HG03097 (cell line): ENCODE data around the gene PTTG2.
A peak's percentile ranks its signal among the peaks of the same experiment; 100 is the strongest.
"Not testable (repeated sequence)": the region's sequence is repeated elsewhere in the genome, so short reads cannot be mapped to it uniquely, and the experiment has no call there.

ENCODE experiments used
- ATAC-seq: cut with Tn5 transposase; IDR thresholded peaks from one replicate; pipeline ENCODE4 v1.9.1; 2021; ENCODE audit not compliant: unreplicated experiment, low FRiP score

PTTG2 gene

DNA sequence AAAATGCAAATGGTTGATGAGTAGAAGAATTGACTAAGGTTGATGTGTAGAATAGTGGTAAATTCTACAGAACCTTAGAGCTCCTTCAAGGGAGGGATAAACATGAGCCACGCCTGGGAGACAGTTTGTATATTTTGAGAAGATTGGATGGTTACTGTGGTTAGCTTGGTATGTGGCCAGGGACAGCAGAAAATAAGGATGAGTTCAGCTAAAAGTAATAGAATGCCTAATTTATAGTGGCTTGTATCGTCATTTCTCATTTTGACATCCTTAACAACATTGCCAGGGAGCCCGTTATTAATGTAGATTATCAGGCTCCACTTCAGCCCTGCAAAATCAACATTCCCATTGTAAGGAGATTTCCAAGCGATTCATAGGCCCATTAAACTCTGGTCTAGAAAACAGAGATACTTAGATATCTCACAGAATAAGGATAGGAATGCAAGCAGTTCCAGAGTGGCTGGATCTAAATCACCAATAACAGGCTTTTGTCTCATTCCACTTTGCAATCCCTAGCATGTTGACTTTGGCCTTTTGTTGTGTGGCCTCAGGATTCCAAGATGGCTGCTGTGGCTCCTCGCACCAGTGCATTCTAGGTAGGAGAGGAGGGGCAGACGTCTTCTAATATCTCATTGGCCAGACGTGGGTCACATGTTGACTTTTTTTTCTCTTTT is 6.4 kb upstream of the PTTG2 start:
- no peak for ATAC-seq

DNA sequence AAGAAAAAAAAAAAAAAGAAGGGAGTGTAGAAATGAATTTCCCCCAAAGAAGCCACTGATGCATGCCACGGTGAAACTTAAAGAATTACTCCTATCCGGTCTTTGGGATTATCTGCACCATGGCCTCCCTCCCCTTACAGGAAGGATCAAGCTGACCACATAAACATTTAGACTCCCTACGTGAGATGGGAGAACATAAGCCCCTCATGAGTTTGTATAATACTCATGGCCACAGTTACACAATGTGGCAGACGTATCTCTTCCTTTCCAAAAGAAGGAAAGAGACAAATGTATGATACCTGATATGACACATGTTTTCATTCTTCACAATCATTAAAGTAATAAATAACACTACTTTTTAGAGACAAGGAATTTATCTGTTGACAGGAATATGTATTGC is 3.3 kb upstream of the PTTG2 start:
- ATAC-seq, result no peak

DNA sequence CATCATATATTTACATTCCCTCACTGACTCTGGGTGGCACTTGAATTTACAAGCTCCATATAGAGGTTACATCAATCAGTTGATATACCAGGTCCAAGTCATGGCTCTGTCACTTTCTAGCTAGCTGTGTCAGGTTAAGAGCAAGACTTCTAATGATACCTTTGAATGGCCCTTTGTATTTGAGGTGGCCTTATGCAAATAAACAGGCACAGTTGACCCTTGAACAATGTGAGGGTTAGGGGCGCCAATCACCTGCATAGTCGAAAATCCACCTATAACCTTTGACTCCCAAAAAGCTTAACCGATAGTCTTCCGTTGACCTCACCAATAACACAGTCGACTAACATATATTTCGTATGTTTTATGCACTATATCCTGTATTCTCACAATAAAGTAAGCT is 1.3 kb upstream of the PTTG2 start:
- ATAC-seq, result no peak

DNA sequence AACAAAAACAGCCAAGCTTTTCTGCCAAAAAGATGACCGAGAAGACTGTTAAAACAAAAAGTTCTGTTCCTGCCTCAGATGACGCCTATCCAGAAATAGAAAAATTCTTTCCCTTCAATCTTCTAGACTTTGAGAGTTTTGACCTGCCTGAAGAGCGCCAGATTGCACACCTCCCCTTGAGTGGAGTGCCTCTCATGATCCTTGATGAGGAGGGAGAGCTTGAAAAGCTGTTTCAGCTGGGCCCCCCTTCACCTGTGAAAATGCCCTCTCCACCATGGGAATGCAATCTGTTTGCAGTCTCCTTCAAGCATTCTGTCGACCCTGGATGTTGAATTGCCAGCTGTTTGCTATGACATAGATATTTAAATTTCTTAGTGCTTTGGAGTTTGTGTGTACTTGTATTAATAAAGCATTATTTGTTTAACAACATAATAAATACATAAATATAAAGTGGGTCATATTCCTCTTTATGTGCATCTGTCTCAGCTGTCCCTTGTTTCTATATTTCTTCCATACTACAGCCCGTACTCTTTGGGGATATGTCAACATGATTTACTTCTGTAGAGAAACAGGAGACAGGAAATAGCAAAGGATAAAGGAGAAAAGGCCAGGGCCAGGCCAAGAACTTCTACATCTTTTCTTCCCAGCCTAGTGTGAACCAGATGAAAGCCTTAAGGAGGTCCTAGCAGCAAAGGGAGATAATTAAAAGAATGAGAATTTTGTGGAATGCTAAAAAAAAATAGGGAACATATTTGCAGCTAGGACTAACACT is 667 bp downstream of the PTTG2 start:
- ATAC-seq, result no peak

DNA sequence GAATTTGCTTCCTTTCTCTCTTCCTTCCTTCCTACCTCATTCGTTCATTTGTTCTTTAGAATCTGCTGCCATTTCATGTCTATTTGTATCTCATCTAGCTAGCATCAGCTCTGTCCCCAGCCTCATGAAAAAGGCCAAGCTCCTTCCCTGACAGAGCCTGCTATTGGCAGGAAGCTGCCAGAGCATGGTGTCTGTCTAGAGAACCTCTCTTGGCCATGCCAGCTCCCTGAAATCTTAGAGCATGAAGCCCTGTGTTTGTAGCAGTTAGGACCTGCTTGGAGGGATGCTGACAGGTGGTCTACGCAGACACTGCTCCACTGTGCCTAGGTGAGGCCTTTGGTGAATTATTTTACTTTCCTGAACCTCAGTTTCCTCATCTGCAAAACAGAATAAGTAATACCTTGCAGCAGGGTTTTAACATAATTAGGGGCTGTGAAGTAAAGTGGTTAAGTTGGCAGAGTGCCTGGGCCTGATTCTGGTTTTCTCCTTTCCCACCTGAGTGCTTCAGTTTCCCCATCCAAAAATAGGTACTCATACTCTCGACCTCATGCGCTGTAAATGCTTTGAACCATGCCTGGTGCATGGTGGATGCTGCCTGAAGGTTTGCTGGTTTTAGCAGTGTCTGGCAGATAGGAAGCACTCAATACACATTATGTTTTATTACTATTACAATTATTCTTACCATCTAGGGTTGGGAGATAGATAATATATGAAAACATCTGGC is 4.7 kb downstream of the PTTG2 start:
- ATAC-seq, result no peak

DNA sequence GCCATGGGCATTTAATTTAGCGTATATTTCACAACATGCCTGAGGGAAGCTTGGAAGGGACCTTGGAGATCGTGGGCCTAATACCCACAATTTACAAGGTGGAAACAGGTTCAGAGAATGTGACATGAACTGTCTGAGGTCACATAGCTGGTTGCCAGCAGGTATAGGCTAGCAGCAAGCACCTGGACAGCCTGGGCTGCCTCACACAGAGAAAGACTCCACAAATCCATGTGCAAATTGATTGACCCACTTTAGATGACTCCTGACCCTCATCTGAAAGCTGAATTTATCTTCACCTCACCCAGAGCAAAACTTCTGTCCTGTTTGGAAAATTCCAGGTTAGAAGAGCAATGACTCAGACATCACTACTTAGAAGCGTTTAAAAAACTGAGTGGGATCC is 5.8 kb downstream of the PTTG2 start:
- ATAC-seq, result no peak

DNA sequence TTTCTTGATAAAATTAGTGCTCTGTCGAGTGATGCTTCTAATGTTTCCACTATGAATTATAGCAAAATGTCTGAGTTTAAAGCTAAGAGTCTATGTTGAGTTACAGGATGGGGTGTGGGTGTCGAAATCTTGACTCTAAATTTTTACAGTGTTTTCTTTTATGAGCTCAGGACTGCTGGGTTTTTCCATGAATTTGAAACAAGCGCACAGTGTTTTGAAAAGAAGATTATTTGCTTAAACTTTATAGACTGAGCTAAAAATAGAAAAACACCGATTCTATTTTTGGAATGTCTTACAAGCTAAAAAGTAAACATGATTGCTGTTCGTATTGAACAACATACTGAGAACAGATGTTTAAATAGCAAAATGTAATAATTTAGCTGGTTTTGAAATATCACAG is 7.5 kb downstream of the PTTG2 start:
- ATAC-seq, result no peak

DNA sequence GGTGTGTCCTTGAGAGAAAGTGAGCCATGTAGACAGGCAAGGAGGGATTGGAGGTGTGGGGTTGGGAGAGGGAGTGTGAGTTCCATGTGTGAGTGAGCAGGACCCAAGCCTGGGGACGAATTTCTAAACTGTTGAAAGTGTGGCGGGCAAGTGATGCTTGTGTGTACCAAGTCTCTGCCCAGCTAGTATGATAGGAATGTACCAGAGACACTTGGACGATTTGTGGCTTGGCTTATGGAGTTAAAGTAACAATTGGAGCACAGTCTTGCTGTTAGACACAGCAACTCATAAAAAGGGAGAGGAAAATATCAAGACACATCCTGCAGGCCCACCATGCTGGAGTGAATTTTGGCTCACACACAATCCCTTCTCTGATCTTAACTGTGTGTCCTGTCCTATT is 8.5 kb downstream of the PTTG2 start:
- no peak for ATAC-seq

DNA sequence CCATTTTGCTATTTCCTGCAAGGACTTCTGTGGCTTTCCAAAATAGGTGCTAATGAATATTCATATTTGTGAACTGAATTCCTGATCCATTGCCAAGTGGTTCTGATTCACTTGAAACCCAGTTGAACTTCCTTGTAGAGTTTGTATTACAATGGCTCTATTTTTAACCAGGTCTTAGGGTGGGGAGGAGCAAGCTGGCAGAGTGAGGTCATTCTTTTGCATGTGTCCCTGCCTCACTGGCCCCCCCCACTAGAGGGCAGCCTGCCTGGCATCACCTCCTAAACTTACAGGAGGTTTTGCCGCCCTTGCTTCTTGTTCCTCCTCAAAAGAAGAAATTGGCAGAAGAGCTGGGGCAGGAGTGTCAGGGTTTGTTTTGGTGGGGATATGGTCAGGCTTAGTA is 10.5 kb downstream of the PTTG2 start:
- ATAC-seq, result no peak

DNA sequence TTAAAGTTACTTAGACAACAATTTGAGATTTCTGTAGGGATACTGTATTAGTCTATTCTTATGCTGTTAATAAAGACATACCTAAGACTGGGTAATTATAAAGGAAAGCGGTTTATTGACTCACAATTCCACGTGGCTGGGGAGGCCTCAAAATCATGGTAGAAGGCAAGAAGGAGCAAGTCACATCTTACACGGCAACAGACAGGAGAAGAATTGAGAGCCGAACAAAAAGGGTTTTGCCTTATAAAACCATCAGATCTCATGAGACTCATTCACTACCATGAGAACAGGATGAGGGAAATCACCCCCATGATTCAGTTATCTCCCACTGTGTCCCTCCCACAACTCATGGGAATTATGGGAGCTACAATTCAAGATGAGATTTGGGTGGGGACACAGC is 11.0 kb downstream of the PTTG2 start:
- ATAC-seq, result no peak

DNA sequence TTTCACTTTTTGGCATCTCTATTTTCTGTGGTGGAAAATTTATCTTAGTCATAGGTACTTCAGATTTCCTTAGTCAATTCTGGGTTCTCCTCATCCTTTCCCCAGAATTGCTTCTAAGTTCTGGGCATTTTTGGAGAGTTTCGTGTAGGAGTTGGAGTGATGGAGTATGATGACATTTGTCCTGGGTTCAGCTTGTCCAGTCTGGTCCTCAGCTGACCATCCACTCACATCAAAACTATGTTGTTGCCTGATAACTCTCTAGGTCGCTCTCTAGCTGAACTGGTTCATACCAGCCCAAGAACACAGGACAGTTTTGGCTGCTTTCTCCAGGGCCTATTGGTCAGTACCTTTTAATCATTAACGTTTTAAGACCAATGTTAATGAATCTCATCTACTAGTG is 13.2 kb downstream of the PTTG2 start:
- no peak for ATAC-seq

DNA sequence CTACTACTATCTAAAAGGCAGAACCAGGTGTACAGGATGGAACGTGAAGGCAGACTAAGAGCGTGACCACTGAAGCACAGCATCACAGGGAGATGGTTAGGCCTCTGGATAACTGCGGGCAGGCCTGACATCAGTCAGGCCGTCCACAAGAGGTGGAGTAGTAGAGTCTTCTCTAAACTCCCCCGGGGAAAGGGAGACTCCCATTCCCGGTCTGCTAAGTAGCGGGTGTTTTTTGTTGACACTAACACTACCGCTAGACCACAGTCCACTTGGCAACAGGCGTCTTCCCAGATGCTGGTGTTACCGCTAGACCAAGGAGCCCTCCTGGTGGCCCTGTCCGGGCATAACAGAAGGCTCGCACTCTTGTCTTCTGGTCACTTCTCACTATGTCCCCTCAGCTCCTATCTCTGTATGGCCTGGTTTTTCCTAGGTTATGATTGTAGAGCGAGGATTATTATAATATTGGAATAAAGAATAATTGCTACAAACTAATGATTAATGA is 15.2 kb downstream of the PTTG2 start:
- not testable (repeated sequence) for ATAC-seq

DNA sequence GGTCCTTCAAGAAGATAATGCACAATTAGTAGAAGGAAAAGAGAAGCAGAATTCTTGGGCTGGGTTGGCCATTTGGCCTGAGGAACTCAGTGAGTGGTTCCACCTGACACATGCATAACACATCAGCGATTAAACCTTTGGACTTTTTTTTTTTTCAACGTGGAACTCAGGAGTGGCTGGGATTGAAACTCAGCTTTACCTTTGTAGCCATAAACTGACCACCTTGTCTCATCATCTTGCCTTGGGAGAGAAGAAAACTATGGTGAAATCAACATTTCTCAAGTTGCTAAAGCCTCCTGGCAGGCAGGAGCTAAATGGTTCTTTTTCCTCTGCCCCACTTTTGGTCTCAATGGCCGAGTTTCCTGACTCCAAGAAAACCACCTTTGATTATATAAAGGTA is 16.3 kb downstream of the PTTG2 start:
- no peak for ATAC-seq

DNA sequence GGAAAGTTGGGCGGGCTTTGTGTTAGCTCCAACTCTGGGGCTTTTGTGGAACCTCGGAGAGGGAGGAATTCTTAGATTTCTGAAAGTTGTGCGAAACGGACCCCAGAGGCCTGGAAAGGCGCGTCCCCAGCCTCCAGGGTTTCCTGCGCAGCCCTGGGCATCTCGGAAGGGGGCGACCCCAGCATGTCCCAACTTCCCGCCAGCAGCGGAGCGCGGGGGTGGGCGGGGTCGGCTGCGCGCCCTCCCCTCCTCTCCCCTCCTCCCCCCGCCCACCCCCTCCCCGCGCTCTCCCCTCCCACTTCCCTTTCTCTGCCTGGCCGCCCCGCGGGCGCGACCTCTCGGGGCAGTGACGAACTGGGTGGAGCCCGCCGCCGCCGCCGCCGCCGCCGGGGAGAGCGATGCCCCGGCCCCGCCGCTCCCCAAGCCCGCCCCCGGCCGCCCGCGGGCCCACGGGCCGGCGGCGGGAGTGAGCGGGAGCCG is 16.8 kb downstream of the PTTG2 start:
- ATAC-seq, result peak; percentile 64

DNA sequence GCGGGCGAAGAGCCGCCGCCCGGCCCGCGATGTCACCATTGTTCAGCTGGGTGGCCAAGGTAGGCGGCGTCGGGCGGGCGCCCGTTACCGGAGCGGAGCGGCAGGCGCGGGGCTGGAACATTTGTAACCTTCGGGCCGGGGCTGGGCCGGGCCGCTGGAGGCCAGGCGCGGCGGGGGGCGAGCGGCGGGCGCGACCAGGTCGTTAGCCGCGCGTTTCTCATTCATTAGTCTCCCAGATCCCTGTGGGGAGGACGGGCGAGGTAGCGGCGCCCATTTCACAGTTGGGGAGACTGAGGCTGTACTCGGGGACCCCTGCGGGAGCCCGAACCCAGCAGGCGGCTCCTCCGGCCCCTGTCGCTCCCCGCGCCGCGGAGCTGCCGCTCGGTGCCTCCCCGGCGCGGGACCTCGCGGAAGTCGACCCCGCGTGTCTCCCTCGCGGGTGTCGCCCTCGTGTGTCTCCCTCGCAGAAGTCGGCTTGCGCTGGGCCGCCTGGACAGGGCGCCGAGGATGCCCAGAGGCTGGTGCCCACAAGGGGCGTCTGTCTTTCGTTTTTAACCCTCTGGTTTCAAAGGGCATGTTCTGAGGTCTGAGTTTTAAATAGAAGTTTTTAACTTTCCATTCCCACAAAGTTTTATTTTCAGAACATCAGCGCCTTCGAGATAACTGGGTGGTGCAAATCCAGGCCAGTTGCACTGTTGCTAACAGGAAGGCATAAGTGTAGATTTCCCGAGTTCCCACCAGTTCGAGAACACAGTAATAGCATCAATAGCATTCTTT is 17.5 kb downstream of the PTTG2 start:
- ATAC-seq, result peak; percentile 53

DNA sequence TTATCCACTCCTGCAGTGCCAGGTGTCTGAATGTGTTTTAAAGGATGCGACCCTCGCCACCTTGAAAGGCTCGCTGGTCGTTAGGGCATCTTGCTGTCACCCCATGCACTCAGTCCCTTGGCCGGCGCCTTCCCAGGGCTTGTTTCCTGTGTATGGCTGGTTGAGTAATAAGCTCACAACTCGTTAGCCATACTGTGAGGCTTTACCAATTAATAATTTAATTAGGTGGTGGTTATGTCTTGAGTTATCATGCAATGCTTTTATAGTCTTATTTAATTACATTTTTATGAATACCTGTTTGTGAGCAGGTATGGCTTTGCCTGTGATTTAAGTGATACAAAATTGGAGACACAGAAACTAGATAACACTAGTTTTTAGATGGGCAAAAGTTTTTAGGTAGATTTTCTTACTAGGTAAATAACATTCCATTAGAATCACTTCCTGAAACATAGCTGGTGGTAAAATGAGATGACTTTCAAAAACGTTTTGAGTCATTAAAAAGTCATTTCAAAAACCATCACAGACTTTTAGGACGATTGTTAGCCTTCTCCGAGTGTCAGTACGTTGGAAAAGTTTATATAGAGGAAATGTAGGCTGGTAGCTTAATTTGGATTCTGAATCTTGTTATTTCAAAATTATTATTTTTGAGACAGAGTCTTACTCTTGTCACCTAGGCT is 18.2 kb downstream of the PTTG2 start:
- peak; percentile 33 for ATAC-seq

DNA sequence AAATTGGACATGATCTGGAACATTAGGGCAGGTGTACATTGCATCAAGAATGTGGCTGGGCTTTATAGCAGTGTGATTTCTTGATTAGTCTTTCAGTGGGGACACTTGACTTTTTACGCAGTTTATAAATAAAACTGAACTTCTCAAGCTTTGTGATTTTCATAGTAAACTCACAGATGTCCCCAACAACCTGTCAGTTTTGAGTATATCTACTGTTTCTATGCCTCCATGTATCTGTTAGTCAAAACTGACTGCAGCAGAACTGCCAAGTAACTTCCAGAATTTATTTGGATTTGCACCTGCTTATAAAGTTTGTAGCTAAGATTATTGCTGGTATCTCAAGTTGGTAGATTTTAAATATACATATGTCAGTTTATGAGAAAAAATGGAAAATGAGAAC is 20.0 kb downstream of the PTTG2 start:
- ATAC-seq, result no peak

DNA sequence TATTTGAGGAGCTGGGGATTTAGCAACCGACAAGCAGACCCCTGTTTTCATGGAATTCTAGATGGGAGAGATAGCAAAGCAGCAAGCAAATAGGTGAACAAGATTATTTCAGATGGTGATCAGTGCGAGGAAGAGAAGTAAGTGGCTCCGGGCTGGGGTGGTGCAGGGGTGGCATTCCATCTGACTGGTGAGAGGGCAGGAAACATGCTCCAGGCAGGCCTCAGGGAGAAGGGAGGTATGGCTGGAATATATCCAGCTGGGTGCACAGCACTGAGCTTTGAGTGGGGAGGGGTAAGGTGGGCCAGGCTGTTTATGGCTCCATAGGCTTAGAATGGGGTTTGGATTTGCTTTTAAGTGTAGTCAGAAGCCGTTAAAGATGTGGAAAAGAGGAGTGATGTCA is 21.2 kb downstream of the PTTG2 start:
- no peak for ATAC-seq

DNA sequence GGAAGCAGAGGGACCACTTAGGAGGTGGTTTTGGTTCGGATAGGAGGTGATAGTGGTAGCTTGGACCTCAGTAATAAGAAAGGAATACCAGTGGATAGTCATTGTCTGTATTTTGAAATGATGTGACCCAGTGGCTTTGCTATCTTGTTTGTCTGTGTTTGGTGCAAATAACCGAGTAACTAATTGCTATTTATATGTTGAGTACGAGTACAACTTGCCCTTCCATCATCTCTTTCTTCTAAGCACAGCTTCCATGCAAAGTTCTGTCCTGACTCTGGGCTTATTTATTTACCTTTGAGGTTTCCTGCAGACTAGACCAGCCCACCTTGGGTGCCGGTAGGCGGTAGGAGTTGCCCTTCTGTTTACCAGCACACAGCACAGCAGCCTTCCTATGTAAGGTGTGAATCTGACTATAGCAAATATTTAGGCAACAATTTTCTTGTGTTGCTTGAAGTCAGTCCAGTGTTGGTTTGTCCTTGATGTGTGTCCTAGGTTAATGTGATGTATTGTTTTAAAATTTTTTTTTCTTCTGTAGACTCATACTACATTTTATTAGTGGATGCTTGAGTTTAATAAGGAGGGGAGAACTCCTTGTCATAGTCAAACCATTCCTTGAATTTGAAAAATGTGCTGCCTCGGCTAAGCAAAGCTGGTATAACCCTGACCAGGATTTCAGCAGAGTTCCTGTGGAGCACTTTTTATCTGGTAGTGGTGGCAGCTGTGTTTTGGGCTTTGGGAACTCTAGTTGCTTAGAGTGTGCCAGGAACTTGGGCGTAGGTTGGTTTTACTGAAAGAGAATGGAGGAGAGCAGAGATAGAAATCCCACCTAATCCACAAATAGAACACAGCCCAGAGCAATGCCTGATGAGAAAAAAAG is 21.9 kb downstream of the PTTG2 start:
- no peak for ATAC-seq
